ENCODE results near the gene ZNF638.

Gene ZNF638

GRCh38 chr2:71457923-71458322, 126.3 kb downstream of the ZNF638 start:
- no peak for FAIRE-seq

DNA sequence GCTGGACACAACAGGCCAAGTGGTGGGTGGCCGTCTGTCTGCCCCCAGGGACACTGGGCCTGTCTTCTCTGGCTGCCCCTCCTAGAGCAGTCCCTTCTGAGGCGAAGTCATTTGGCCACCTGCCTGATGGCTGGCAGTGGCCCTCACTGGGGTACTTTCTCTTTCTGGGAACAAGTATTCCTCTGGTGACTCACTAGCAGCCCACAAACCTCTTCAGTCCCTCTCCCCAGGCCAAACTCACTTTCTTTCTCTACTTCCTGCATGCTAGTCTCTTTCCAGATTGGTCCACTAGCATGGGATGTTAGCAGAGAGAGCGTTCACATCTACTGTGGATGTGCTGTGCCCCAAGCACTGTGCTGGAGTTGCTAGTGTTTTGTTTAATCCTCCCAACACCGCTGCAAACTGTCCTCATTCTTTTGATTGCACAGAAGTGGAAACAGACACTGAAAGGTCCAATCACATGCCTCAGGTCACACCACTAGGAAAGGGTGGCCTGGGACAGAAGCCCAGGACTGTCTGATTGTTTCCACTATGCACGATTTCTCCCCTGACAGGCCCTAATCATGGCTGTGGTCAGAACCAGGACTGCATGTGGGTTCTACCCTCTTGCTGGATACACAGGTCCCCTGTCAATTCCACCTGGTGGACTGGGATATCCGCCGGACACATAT, 127.0 kb downstream of the ZNF638 start:
- no peak for FAIRE-seq

GRCh38 chr2:71459084-71459431, 127.5 kb downstream of the ZNF638 start:
- FAIRE-seq: no peak

- no peak for FAIRE-seq
These were observed 128.5 kb downstream of the ZNF638 start for GRCh38 chr2:71460056-71460455.

DNA sequence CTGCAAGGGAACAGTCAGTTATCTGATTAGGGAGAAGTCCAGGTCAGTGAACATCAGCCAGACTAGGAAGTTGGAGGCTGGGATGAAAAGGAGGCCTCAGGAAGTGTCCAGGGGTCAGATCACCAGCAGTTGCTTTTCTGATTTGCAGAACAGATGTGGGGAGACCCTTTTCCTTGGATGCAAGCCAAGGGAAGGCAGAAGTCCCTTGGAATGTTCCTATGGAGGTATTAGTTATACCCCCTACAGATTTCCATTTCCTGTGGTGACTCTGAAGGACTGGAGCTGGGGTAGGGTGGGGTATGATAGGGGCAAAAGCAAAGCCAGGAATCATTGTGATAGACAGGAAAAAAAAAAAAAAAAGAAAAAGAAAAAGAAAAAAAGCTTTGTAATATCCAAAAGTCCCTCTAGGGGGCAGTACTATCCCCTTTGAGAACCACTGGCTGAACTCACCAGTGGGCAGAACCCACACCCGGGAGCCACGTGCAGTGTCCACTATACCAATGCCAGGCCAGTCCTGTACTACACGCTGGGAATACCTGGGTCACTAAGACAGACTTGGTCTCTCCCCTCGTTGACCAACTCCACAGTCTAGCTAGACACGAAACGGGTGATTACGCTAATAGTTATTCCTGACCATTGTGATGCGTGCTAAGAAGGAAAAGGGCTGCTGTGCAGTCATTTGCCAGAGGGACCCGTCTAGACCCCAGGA, 129.2 kb downstream of the ZNF638 start:
- FAIRE-seq: no peak

DNA sequence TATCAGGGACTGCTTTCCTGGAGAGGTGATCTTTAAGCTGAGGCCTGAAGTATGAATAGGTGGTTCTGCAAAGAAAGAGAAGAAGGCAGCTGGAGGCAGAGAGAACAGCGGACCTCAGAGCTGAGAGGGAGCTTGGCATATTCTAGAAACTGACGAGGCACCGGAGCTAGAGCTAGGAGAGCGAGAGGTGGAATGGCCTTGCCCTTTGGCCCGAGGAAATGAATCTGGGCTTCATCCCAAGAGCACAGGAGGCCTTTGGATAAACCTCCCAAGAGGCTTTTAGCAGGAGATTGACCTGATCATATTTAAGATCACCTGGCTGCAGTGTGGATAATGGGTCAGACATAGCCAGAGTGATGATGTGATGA, 129.7 kb downstream of the ZNF638 start:
- FAIRE-seq: no peak

- no peak for FAIRE-seq
These were observed 130.5 kb downstream of the ZNF638 start for GRCh38 chr2:71462056-71462605.

- no peak for FAIRE-seq
These were observed 131.2 kb downstream of the ZNF638 start for GRCh38 chr2:71462641-71463341.

DNA sequence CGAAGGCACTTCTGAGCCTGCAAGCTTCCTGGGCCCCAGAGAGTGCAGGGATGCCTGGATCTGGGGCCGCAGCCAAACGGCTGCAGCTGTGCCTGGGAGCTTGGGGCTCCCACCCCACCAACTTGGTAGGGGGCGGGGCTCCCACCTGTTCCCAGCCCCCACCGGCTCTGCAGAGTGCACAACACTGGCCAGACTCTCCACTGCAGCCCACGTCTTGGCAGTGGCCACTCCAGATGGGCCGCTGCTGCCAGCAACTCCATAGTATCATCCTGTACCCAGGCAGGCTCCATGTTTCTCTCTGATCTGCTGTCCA, 131.7 kb downstream of the ZNF638 start:
- FAIRE-seq: no peak

- FAIRE-seq: no peak
These were observed 132.8 kb downstream of the ZNF638 start for GRCh38 chr2:71464389-71464788.

DNA sequence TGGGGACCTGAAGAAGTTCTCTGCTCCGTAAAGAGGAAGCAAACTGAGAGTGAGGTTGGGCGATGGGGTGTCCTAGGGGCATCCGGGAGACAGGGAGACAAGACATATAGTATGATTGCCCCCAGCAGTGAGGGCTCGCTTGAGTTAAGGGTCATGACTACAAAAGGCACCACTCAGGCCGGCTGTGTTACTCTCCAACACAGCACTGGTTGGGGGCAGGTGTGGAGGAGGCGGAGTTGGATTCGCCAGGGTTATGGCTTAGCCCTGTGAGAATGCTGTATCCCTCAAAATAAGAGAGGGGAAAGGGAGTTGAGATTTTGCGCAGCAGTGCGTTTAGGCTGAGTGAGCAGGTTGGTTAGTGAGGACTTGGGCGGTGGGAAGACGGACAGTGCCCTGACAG, 133.8 kb downstream of the ZNF638 start:
- no peak for FAIRE-seq

DNA sequence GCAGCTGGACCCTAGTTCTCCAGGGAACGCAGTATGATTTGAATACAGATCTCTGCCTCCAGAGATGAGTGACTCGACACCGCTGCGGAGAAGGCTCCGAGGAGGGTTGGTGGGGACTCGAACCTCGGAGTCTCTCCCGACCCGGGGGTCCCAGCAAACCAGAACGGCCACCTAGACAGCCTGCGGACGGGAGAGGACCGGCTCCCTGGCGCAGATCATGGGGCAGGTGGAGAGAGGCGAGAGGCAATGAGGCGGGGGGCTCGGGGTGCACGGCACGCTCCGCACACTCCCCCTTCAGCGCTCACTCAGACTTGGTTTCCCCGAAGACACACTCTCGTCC, 134.3 kb downstream of the ZNF638 start:
- no peak for FAIRE-seq

- no peak for FAIRE-seq
These were observed 135.0 kb downstream of the ZNF638 start for GRCh38 chr2:71466301-71467179.

- no peak for FAIRE-seq
These were observed 135.7 kb downstream of the ZNF638 start for GRCh38 chr2:71467180-71467815.

GRCh38 chr2:71468279-71469015, 136.9 kb downstream of the ZNF638 start:
- no peak for FAIRE-seq

- FAIRE-seq: no peak
These were observed 138.1 kb downstream of the ZNF638 start for GRCh38 chr2:71469403-71470398.

DNA sequence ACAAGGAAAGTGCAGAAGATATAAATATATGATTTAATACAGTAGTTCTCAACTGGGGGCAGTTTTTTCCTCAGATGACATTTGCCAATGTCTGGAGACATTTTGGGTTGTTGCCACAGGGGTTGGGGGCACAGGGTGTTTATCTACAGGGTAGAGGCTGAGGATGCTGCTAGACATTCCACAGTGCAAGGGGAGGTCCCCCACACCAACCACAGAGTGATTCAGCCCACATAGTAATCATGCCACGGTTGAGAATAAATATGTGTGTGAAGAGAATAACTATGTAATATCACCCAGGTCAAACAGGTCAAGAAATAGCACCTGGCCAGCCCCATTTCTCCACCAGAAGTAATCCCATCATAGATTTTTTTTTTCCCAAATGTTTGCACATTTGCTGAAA, 139.7 kb downstream of the ZNF638 start:
- no peak for FAIRE-seq

- no peak for FAIRE-seq
These were observed 140.4 kb downstream of the ZNF638 start for GRCh38 chr2:71472019-71472418.

- FAIRE-seq: no peak
These were observed 141.9 kb downstream of the ZNF638 start for GRCh38 chr2:71473346-71474031.

Data from colon (tissue), 2 donors.